HG02970 (cell line): Measurements from ENCODE around the gene PSME1.

Experiments
- ATAC-seq: cut with Tn5 transposase; IDR thresholded peaks from one replicate; pipeline ENCODE4 v1.9.1; 2021; ENCODE audit warnings: mild to moderate bottlenecking, moderate library complexity, moderate number of reproducible peaks; ENCODE audit not compliant: unreplicated experiment, low FRiP score

PSME1 gene

DNA sequence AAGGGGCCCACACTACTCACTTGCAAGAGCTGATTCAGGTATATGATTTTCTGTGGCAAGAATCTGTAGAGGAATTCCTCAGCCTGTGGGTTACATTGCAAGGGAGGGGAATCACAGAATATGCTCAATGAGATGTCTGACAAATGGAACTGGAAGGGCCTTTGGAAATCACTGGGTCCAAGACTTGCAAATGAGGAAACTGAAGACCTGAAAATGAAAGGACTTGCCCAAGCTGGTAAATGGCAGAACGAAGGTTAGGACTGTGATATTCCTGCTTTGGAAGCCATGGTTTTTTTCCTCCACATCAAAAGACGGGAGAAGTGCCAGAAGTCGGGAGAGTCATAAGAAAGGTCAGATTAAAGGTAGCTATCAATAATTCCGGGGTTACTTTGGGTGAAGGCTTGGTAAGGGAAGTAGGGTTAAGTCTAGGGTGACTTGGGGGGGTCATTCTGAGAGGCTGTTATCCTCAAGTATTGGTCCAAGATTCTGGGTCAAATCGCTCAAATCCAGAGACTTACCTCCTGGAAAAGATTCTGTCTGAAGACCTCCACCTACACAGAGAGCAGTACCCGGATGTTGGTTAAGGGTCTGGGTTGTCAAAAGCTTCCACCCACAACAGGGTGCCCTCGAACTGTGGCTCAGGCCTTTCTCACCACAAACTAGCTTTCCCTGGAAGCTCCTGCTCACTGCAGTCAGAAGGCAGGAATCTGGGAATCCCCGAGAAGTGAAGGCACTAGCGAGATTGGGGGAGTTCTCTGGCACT, 9.9 kb downstream of the PSME1 start:
- ATAC-seq, result no peak

DNA sequence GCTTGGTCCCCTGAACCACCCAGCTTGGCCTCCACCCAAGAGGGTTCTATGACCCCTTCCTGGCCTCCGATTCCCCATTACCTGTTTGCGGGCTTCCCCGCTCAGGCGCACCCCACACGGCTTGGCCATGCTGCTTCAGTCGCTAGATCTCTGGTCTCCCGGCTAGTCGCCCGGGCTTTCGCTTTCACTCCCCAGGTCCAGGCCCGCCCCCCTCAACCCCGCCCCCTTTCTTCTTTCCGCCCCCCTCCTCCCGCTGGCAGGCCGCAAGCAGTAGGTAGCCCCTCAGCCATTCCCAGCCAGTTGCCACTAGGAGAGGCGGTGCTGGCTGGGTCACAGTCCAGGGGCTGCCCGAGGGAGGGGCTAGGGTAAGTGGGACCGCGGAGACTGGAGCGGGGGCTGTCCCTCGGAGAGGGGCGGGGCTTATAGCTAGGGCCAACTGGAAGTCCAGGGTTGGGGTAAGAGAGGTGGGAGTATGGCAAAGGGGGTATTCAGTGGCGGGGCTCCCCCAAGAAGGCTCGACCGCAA, 10.5 kb downstream of the PSME1 start, which contains the start of gene PSME2:
Gene PSME2 (minus strand): TSS at position 158 of the 525 bp plus-strand sequence. CDS start 29 bp downstream, at position 129.
- ATAC-seq, result peak; percentile 53

- ATAC-seq, result peak; percentile 78
Observed at GRCh38 chr14:24146978-24147760, 11.2 kb downstream of the PSME1 start, which contains the start of gene RNF31. TSS of gene RNF31 (plus strand) at chr14:24147498. CDS start at chr14:24147699, 201 bp downstream.

DNA sequence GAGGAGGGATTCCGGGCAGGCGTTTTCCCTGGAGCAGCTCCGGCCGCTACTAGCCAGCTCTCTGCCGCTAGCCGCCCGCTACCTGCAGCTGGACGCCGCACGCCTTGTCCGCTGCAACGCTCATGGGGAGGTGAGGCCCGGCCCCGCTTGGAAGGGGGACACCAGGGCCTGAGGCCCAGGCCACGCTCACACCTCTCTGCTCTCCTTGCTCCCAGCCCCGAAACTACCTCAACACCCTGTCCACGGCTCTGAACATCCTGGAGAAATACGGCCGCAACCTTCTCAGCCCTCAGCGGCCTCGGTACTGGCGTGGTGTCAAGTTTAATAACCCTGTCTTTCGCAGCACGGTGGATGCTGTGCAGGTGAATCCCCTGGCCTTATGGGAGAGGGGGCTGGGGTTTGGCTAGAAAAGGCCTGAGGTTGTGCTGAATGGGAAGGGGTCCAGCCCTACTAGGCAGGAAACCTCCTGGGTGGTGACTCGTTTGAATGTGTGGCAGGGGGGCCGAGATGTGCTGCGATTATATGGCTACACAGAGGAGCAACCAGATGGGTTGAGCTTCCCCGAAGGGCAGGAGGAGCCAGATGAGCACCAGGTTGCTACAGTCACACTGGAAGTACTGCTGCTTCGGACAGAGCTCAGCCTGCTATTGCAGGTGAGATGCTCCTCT, 11.9 kb downstream of the PSME1 start:
- peak; percentile 1 for ATAC-seq

DNA sequence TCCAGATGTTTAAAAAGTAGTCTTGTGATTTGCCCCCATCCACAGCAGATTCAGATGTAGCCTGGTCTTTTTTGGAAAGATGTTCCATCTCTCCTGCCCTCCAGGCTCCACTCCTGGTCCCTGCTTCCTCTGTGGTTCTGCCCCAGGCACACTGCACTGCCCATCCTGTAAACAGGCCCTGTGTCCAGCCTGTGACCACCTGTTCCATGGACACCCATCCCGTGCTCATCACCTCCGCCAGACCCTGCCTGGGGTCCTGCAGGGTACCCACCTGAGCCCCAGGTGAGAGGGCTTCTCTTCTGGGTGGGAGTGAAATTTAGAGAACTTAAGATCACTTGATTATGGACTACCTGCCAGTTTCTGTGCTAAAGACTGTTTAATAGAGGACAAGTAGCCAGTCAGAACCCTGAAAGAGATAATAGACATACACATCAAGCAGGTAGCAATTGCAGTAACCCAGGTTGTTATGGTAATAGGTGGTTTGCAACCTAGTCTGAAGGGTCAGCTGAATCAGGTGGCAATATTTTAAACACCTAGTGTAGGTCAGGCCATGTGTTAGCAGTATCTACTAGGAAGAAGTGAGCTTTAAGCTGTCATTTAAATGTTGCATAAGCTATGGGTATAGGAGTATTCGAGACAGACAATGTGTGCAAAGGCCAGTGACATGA, 13.4 kb downstream of the PSME1 start:
- no peak for ATAC-seq

DNA sequence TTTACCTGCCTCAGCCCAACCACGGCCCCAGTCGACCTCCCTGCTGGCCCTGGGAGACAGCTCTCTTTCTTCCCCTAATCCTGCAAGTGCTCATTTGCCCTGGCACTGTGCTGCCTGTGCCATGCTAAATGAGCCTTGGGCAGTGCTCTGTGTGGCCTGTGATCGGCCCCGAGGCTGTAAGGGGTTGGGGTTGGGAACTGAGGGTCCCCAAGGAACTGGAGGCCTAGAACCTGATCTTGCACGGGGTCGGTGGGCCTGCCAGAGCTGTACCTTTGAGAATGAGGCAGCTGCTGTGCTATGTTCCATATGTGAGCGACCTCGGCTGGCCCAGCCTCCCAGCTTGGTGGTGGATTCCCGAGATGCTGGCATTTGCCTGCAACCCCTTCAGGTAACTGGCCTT, 14.1 kb downstream of the PSME1 start:
- no peak for ATAC-seq

DNA sequence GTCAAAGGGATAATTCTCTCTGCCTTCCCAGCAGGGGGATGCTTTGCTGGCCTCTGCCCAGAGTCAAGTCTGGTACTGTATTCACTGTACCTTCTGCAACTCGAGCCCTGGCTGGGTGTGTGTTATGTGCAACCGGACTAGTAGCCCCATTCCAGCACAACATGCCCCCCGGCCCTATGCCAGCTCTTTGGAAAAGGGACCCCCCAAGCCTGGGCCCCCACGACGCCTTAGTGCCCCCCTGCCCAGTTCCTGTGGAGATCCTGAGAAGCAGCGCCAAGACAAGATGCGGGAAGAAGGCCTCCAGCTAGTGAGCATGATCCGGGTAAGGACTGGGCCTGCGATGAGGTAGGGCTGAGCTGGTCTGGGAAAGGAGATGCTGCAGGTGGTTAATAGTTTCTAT, 14.6 kb downstream of the PSME1 start:
- ATAC-seq, result no peak

- ATAC-seq, result no peak
Observed at GRCh38 chr14:24150993-24151392, 15.0 kb downstream of the PSME1 start.

DNA sequence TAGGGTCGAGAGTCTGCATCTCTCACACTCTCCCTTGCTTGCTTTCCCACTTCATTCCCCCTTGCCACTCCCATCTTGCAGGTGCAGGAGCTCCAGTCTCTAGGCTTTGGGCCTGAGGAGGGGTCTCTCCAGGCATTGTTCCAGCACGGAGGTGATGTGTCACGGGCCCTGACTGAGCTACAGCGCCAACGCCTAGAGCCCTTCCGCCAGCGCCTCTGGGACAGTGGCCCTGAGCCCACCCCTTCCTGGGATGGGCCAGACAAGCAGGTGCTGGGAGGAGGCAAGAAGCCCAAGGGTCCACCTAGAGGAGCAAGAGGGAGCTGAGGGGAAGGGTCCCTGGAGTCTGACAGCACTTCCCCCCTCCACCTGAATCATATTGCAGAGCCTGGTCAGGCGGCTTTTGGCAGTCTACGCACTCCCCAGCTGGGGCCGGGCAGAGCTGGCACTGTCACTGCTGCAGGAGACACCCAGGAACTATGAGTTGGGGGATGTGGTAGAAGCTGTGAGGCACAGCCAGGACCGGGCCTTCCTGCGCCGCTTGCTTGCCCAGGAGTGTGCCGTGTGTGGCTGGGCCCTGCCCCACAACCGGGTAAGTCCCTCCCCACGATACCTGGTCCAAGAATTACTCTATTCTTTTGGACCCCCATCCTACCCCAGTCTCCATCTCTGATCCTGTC, 15.5 kb downstream of the PSME1 start:
- ATAC-seq, result no peak

GRCh38 chr14:24155100-24155499, 19.1 kb downstream of the PSME1 start:
- ATAC-seq, result no peak

- no peak for ATAC-seq
Observed at GRCh38 chr14:24156840-24157239, 20.8 kb downstream of the PSME1 start.

DNA sequence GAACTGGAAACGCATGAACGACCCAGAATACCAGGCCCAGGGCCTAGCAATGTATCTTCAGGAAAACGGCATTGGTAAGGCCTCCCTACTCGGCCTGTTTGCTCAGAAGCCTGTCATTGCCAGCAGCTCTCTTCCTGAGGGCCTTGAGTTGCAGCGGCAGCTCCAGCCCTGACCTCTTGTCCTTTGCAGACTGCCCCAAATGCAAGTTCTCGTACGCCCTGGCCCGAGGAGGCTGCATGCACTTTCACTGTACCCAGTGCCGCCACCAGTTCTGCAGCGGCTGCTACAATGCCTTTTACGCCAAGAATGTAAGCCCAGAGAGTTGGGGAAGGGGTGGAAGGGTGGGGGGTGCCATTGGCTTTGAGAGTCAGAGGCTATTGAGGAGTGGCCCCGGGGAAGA, 21.3 kb downstream of the PSME1 start:
- ATAC-seq, result no peak

- ATAC-seq, result no peak
Observed at GRCh38 chr14:24159777-24160498, 23.9 kb downstream of the PSME1 start.

DNA sequence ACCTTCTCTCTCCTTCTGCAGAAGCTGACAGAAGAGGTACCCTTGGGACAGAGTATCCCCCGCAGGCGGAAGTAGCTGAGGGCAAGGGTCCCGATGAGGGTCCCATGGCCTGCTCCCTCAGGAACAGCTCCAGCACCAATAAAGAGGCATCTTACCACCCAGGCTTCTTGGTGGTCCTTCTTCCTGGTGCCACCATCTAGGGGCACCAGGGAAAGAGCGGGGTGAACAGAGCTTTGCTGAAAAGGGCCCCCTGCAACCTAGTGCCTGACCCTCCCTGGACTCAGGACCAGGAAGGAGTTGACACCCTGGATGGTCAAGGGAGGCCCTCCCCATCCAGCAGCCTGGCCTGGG, 24.5 kb downstream of the PSME1 start:
- ATAC-seq, result peak; percentile 2

- ATAC-seq, result peak; percentile 73
Observed at GRCh38 chr14:24160850-24161804, 25.1 kb downstream of the PSME1 start, which contains the start of gene IRF9. TSS of gene IRF9 (plus strand) at chr14:24161265. CDS start at chr14:24162145, 880 bp downstream.

DNA sequence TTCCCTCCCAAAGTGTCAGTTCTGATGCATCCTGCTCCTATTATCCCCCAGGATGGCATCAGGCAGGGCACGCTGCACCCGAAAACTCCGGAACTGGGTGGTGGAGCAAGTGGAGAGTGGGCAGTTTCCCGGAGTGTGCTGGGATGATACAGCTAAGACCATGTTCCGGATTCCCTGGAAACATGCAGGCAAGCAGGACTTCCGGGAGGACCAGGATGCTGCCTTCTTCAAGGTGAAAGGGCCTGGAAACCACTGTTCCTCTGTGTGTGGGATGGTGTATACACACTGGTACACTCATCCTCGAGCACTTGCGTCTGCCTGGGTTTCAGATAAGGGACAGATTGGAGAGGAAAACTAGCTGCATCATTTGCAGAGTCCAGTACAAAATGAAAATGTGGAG, 26.1 kb downstream of the PSME1 start:
- no peak for ATAC-seq

GRCh38 chr14:24164518-24164991, 28.6 kb downstream of the PSME1 start:
- ATAC-seq, result no peak

DNA sequence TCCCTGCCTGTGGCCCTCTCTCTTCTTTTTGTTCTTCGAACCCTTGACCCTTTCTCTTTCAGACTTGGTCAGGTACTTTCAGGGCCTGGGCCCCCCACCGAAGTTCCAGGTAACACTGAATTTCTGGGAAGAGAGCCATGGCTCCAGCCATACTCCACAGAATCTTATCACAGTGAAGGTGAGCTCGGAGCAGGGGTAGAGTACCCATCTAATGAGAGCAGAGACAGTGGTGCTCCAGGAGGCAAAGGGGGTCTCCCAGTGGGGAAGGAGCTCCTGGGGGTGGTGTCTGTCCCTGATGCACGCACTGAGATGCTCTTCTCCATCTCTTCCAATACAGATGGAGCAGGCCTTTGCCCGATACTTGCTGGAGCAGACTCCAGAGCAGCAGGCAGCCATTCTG, 29.8 kb downstream of the PSME1 start:
- ATAC-seq, result no peak
